Activated CD8-positive, alpha-beta T cell treated with anti-CD3 and anti-CD28 coated beads for 36 hours (primary cell): ENCODE data around the gene PCYT1A. TPM values are rescaled to one million over a fixed set of nuclear protein-coding genes. Genes with fewer than 3 reads are reported as not detected.
A peak's percentile ranks its signal among the peaks of the same experiment; 100 is the strongest.

Source experiments
- ATAC-seq: fragments of 200-7000 bp; cut with Tn5 transposase; one replicate; pipeline ENCODE4 v1.10.0; 2021; ENCODE audit warnings: mild to moderate bottlenecking, moderate library complexity
- CTCF ChIA-PET: fragments of 350-600 bp; sonication (Branson Sonifier 250); formaldehyde crosslinking; loops from one replicate; lab custom pipeline; 2021; ENCODE audit warnings: antibody characterized with exemption; lab: Charles Lee
- POLR2A ChIA-PET: fragments of 350-600 bp; sonication (Branson Sonifier 250); formaldehyde crosslinking; loops from one replicate; lab custom pipeline; 2021; ENCODE audit warnings: antibody characterized with exemption; lab: Charles Lee
- DNase-seq: peaks from one replicate; pipeline ENCODE4 v3.0.0-alpha.2; 2020
- H3K27ac Mint-ChIP-seq: one replicate; pipeline ENCODE4 v1.8.0; 2021; ENCODE audit warnings: mild to moderate bottlenecking, mixed read lengths
- H3K27me3 Mint-ChIP-seq: one replicate; pipeline ENCODE4 v1.8.0; 2021; ENCODE audit warnings: mixed read lengths
- H3K36me3 Mint-ChIP-seq: one replicate; pipeline ENCODE4 v1.8.0; 2021; ENCODE audit warnings: low read depth, mixed read lengths
- H3K4me1 Mint-ChIP-seq: one replicate; pipeline ENCODE4 v1.8.0; 2021; ENCODE audit warnings: low read depth, mixed read lengths
- H3K4me3 Mint-ChIP-seq: one replicate; pipeline ENCODE4 v1.8.0; 2021; ENCODE audit warnings: mild to moderate bottlenecking, moderate library complexity, mixed read lengths
- H3K9me3 Mint-ChIP-seq: one replicate; pipeline ENCODE4 v1.8.0; 2021; ENCODE audit warnings: mixed read lengths
- intact Hi-C: fragments of 100-400 bp; cut with micrococcal nuclease; formaldehyde crosslinking; loops from one replicate; pipeline ENCODE4 v1.10.0; 2022
- total RNA-seq, 2 experiments: library from RNA; stranded (reverse); gene quantifications; one replicate each; pipeline ENCODE4 v1.2.3, GENCODE V29; 2021
- TF ChIP-seq, protein P1 (sequence below): fragments of 200-600 bp; IDR thresholded peaks from one replicate; pipeline ENCODE4 v1.8.0; 2022; ENCODE audit warnings: antibody characterized with exemption, mild to moderate bottlenecking

PCYT1A gene
- total RNA-seq, 2 experiments from 2014 or later: 31.0 to 33.7 TPM

DNA sequence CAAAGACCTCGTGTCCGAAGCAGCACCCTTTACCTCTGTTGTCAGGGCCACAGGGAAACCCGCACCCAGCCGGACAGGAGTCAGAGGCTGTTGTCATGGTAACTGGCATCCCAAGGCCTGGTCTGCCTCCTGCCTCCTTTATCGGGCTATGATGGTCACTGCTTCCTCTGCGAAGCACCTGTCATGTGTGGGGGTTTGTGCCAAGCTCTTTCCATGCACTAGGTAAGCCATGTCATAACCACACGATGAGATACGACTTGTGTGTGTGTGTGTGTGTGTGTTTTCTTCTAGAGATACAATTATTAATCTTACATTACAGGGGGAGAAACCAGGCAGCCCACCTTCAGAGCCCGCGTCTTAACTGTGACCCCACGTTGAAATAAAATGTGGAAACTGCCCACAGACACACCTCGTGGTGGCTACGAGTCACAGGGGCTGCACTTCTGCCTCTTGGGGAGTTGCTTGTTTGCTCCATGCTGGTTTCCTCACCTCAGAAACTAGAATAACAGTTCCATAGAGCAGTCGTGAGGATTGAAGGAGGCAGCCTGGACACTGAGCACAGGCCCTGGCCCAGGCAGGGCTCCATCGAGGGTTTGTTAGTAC lies 94.3 kb downstream of the PCYT1A start:
- ChIA-PET POLR2A (interaction anchor here (0.9 to 2.2 kb wide), 4 partner anchors 13 to 123 kb away, joined by 3 to 11 read pairs (median 6); no protein-coding TSS in a partner anchor), CTCF (interaction anchor here (1.0 to 17.6 kb wide), 3 partner anchors 10 to 118 kb away, joined by 3 to 296 read pairs (median 11); no protein-coding TSS in a partner anchor)
- no peak for ATAC-seq
- Mint-ChIP-seq H3K9me3 (no peaks in the 10 kb centered on the region), H3K27ac (peak overlapping the region; percentile 85), H3K27me3 (no peaks in the 10 kb centered on the region), H3K4me1 (peaks cover 42% of the 10 kb centered on the region), H3K36me3 (no peaks in the 10 kb centered on the region), H3K4me3 (no peak overlapping the region)
- peak; percentile 55 for DNase-seq
- TF ChIP-seq, protein P1, sequence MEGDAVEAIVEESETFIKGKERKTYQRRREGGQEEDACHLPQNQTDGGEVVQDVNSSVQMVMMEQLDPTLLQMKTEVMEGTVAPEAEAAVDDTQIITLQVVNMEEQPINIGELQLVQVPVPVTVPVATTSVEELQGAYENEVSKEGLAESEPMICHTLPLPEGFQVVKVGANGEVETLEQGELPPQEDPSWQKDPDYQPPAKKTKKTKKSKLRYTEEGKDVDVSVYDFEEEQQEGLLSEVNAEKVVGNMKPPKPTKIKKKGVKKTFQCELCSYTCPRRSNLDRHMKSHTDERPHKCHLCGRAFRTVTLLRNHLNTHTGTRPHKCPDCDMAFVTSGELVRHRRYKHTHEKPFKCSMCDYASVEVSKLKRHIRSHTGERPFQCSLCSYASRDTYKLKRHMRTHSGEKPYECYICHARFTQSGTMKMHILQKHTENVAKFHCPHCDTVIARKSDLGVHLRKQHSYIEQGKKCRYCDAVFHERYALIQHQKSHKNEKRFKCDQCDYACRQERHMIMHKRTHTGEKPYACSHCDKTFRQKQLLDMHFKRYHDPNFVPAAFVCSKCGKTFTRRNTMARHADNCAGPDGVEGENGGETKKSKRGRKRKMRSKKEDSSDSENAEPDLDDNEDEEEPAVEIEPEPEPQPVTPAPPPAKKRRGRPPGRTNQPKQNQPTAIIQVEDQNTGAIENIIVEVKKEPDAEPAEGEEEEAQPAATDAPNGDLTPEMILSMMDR: no peak
- intact Hi-C loops: no loop called here

DNA sequence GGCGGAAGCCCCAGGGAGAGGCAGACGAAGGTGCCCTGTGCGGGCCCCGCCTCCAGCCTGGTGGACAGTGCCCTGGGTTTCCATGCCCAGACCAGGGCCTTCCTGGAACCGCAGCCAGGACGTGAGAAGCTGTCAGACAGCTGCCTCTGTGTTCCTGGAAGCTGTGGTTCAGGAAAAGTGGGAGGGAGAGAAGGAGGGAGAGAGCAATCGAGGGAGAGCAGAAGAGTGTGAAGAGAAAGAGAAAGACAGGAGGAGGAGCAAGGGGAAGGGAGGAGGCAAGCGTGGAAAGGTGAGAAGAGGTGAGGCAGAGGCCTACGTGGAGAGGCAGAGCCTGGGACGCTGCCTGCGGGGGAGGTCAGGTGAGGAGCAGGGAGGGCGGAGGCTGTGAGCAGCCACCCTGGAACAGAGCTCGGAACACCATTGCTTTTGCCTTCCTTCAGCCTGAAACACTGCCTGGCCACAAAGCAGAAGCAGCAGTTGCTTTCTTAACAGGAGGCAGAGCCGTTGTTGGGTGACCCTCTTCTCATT lies 94.9 kb downstream of the PCYT1A start:
- intact Hi-C loops: no loop called here
- no peaks in the 10 kb centered on the region for H3K9me3 Mint-ChIP-seq
- peaks cover 39% of the 10 kb centered on the region for H3K4me1 Mint-ChIP-seq
- no peaks in the 10 kb centered on the region for H3K27me3 Mint-ChIP-seq
- H3K27ac Mint-ChIP-seq: peak overlapping the region; percentile 85
- peak overlapping the region; percentile 28 for H3K4me3 Mint-ChIP-seq
- ChIA-PET CTCF (interaction anchor here (1.0 to 17.6 kb wide), 3 partner anchors 9 to 118 kb away, joined by 3 to 296 read pairs (median 11); no protein-coding TSS in a partner anchor), POLR2A (interaction anchor here (0.6 to 2.2 kb wide), 9 partner anchors 9 to 166 kb away, joined by 3 to 11 read pairs (median 4); no protein-coding TSS in a partner anchor)
- DNase-seq: peak; percentile 33
- no peaks in the 10 kb centered on the region for H3K36me3 Mint-ChIP-seq
- TF ChIP-seq, protein P1: no peak
- no peak for ATAC-seq

DNA sequence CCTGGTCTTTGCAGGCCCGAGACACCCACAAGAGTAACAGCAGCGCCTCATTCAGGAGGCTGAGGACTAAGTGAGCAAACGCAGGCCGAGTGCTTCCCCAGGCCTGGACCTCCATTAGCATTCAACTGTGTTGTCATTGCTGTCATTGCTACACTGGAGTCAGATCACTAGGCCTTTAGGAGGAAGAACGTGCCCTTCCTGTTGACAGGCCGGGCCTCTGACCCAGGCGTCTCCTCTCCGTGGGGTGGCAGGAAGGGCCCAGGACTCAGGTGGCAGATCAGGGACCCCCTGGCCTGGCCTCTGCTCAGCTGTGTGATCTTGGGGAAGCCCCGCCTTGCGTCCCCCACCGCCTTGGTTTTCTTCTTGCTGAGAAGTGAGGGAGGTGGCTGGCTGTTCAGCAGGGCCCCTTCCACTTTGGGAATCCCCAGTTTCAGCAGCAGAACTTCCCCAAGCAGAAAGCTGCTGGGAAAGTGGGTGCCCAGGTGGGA lies 95.4 kb downstream of the PCYT1A start:
- Mint-ChIP-seq H3K4me3 (peak overlapping the region; percentile 28), H3K27ac (peak overlapping the region; percentile 85), H3K4me1 (peaks cover 41% of the 10 kb centered on the region), H3K36me3 (no peaks in the 10 kb centered on the region), H3K27me3 (no peaks in the 10 kb centered on the region), H3K9me3 (no peaks in the 10 kb centered on the region)
- ChIA-PET CTCF (interaction anchor here (1.0 to 17.6 kb wide), 3 partner anchors 9 to 117 kb away, joined by 3 to 296 read pairs (median 11); no protein-coding TSS in a partner anchor), POLR2A (interaction anchor here (0.6 to 2.6 kb wide), 10 partner anchors 8 to 166 kb away, joined by 3 to 11 read pairs (median 4); no protein-coding TSS in a partner anchor)
- ATAC-seq (peak; percentile 60), DNase-seq (peak; percentile 81)
- intact Hi-C loops: no loop called here
- TF ChIP-seq, protein P1: no peak

GRCh38 chr3:196189566-196190347 lies 97.8 kb downstream of the PCYT1A start:
- H3K9me3 Mint-ChIP-seq: no peaks in the 10 kb centered on the region
- H3K27me3 Mint-ChIP-seq: no peaks in the 10 kb centered on the region
- intact Hi-C loops: no loop called here
- H3K36me3 Mint-ChIP-seq: no peaks in the 10 kb centered on the region
- DNase-seq (no peak), ATAC-seq (no peak)
- H3K4me1 Mint-ChIP-seq: peaks cover 35% of the 10 kb centered on the region
- TF ChIP-seq, protein P1: no peak
- POLR2A ChIA-PET: interaction anchor here (2.6 kb wide), 1 partner anchor 11 kb away, joined by 11 read pairs; no protein-coding TSS in a partner anchor
- CTCF ChIA-PET: interaction anchor here (1.4 to 17.6 kb wide), 2 partner anchors 10 to 115 kb away, joined by 5 to 296 read pairs; no protein-coding TSS in a partner anchor
- no peak overlapping the region for H3K27ac Mint-ChIP-seq
- no peak overlapping the region for H3K4me3 Mint-ChIP-seq
